HG03460 (cell line): ENCODE results near the gene C1orf198.
"Not testable (repeated sequence)": the region's sequence is repeated elsewhere in the genome, so short reads cannot be mapped to it uniquely, and the experiment has no call there.

ENCODE experiments used
- ATAC-seq: cut with Tn5 transposase; IDR thresholded peaks from one replicate; pipeline ENCODE4 v1.9.1; 2021; ENCODE audit not compliant: unreplicated experiment

The C1orf198 gene

DNA sequence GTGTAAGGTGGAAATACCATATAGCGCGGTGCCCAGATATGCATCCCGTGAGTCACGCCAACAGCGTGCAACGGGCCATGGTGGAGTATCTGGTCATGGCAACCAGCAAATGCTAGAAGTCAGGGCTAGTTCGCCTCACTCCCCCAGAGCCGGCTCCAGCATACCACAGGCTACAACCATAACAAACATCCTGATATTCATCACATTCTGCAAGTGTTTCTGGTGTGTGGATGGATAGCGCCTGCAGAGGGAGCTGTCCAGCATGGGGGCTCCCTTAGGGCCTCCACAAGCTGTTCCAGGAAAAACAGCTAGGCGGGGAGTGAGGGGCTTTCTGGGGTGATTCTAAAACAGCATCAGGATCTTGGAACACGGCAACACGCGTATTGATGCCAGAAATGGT is 6.8 kb downstream of the C1orf198 start:
- no peak for ATAC-seq

DNA sequence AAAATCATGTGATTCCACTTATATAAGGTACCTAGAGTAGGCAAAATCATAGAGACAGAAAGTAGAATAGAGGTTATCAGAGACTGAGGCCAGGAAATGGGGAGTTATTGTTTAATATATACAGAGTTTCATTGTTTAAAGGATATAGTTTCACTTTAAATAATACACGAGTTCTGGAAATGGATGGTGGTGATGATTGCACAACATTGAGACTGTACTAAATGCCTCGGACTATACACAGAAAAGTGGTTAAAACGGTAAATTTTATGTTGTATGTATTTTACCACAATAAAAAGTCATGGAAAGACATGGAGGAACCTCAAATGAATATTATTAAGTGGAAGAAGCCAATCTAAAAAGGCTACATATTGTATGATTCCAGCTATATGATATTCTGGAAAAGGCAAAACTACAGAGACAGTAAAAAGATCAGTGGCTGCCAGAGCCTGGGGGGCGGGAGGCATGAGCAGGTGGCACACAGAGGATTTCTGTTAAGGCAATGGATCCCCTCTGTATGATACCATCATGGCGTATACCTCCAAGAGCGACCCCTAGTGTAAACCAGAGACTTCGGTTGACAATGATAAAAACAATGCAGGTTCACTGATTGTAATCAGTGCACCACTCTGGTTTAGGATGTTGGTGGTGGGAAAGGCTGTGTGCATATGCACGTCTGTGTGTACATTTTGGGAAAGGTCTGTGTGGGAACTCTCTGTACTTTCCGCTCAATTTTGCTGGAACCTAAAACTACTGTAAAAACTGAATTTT is 7.5 kb downstream of the C1orf198 start:
- no peak for ATAC-seq

DNA sequence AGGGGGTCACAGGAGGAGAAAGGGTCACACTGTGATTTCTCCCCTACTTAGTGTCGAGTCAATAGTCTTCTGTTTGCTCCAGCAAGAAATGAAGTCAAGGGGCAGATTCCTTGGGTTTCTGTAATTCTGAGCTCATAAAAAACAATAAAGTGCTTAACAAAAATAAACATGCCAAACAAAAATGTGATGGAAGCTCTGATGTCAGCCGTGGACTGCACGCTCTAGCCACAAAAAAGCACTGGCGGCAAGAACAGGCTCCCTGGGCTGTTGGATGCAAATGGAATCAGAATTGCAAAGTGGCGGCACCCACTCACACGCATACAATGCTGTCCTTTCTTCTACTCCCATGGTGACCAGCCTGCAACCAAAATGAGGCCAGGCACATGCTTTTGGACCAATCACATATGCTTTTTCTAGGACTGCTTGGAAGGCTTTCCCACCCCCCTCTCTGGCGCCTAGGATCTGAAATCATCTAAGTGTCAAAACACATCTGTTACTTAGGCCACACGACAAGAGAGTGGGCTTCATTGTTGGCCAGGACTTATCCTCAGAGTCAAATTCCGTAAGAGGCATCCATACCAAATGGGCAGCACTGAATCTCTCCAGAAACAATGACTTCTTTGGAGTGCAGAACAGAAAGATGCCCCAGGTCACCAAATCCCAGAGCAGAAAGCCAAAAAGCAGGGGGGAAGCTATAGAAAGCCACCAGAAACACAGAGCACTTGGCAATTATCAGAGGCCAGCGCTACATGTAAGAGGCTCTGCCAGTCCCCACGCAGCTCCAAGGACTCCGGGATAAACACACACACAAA is 9.2 kb downstream of the C1orf198 start:
- no peak for ATAC-seq

DNA sequence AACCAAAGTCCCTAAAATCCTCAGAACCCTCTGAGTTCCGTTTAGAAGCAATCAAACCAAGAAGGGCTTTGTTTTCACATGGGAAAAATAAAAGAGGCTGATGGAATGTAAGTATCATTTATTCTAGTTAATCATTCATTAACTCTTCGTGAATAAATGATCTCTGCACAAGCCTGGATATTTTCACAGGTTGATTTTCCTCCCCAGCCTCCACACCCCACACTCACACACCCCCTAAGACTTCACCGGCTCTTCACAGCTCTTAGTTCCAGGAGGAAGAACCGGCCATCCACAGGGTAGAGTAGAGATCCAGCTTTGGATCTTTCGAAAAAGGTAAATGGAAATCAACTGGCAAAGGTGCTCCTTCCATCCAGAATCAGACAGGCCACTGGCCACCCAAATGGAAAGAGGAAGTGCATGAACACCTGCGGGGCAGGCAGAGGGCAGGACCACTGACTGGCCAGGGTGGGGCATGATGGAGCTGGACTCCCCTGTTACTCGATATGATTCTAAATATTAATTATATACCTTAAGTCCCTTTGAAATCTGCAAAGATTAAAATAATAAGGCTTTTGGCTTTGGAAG is 10.0 kb downstream of the C1orf198 start:
- no peak for ATAC-seq

DNA sequence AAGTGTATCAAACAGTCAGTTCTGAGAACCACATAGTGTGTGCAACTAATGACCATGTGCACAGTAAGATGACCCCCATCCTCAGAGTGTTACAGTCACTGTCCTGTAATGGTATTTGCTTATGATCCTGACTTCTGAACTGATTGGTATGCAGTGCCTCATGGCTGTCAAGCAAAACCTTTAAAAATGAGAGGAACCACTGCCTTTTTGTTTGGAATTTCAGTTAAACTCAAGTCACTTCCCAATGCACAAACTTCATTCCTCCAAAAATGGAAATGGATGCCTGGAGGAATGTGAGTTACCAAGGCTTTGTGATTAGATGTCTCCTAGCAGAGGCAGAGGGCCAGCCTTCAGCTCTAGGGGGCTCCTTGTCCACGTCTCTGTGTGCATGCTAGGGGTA is 10.5 kb downstream of the C1orf198 start:
- ATAC-seq = no peak

GRCh38 chr1:230857077-230857476 is 11.2 kb downstream of the C1orf198 start:
- no peak for ATAC-seq

DNA sequence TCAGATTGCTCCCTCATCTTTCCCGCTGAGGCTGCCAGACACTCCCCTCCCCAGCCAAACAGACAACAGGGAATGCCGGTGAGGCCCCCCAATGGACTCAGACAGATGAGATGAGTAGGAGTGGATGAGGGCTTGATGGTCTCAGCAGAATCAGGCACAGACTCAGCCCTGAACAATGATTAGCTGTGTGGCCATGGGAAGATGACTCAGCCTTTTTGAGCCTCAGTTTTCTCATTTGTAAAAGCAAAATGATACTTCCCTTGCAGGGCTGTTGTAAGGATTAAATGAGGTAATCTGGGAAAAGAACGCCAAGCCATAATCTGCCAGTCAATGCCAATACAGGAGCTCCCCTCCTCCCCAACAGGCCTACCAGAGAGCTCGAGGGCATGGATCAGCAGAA is 12.4 kb downstream of the C1orf198 start:
- ATAC-seq = no peak

DNA sequence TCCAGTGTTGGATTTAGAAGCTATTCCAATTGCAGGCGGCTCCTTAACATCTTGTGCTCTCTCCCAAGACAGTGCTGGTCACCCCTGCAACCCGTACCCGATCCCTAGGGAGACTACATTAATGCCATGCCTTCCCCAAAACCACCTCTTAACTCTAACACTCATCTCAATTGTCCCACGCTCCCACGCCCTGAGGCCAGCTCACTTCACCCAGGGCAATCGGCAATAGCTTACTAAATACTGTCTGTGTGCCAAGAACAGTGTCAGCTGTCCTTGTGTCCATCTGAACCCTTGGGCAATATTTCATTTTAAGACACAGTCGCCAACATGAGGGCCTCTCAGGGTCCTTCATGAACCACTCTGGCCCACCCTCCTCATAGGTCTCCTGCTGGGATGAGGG is 13.9 kb downstream of the C1orf198 start:
- no peak for ATAC-seq

DNA sequence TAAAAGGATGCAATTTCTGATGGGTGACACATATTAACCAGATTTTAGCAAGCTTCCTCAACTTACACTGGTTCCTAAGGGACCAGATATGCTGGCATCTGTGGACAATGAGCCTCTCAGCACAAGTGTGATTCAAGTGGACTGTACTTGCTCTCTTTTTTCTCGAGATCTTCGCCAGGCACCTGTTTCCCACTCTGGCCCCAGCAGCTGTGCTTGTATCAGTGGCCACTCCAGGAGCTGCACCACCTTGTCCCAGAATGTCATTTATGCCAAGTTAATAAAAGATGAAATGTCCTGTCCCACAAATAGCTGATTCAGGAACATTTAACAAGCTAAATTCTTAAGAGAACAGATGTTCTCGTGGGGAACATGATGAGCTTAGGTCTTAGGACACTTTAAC is 14.6 kb downstream of the C1orf198 start:
- ATAC-seq = no peak

DNA sequence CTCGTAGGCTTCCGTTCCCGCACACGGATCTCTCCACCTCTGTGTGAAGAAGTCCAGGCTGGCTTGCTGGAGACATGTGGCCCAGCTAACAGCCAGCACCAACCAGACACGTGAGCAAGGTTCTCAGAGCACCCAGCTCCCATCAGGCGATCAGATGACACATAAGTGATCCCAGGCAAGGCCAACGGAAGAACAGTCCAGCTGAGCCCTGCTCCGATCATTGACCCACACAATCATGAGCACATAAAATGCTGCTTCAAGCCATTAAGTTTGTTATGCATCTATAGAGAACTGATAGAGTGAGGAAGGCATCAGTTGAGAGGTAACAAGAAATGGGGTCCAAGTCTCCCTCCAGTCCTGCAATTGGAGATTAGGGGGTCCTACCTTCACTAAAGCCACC is 15.4 kb downstream of the C1orf198 start:
- ATAC-seq = no peak

DNA sequence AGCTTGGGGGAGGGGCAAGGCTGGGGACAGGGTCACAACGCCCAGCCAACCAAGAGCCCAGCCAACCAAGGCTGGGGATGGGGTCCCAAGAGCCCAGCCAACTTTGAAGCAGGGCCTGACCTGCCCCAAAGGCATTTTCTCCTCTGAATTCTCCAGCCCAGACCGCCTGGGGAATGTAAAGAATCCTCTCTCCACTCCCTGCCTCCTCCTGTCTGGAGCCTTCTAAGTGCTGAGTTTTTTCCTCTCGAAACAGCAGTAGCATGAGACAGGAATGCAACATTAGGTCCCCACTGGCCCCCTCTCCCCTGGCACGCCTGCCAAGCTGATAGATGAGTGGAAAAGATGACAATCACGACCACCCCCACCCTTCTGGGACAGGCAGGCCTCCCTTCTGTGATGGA is 17.0 kb downstream of the C1orf198 start:
- no peak for ATAC-seq

- ATAC-seq = no peak
Measured at GRCh38 chr1:230850547-230850946, 17.8 kb downstream of the C1orf198 start.

GRCh38 chr1:230849451-230850224 is 18.7 kb downstream of the C1orf198 start:
- ATAC-seq = no peak

GRCh38 chr1:230848235-230848634 is 20.1 kb downstream of the C1orf198 start:
- no peak for ATAC-seq

GRCh38 chr1:230845184-230845583 is 23.1 kb downstream of the C1orf198 start:
- ATAC-seq = not testable (repeated sequence)

GRCh38 chr1:230844561-230844960 is 23.8 kb downstream of the C1orf198 start:
- ATAC-seq = no peak

DNA sequence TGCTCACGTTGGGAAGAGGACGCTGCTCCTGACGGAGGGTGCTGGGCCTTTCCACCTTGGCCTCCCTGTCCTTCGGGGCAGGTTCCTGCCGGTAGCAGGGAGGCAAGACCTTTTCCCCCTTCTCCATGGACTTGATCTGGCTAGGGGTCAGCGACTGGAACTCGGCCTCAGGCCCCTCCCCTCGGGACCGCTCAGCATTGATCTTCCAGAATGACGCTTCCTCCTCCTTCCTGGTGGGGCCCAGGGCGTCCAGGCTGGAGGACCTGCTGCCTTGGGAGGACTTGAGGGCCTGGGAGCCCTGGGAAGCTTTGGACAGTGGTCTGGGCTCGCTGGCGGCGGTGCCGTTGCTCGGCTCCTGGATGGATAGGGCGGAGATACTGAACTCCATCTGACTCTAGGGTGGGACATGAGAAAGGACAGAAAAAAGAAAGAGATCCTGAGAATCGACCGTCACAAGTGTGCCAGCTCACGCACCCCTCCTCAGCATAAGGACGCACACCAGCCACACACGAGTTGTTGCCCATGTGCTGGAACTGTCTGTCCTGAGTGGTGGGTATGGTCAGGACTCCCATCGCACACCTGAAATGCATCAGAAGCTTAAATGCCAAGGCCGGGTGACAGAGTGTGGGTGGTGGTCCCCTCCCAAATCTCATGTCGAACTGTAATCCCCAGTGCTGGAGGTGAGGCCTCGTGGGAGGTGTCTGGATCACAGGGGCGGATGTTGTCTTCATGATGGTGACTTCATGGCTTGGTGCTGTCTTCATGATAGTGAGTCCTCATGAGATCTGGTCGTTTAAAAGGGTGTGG is 24.6 kb downstream of the C1orf198 start:
- ATAC-seq = no peak

DNA sequence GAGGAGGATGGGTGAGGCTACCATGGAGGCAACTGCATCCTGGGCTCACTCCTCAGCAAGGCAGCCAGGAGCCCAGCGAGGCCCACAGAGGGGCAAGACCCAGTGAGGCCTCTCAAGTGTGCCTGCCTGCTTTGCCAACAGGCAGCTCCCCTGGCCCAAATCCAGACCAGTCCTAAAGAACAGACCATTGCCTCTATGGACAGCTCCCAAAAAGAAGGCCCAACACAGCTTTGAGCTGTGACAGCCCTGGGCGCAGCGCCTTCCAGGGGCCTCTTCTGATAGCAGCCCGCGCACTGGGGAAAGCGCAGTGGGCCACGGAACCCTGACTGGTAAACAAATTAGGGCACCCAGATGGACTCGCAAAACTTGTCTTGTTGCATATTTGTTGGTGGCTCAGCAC is 25.5 kb downstream of the C1orf198 start:
- ATAC-seq = no peak

- no peak for ATAC-seq
Measured at GRCh38 chr1:230839173-230839572, 29.1 kb downstream of the C1orf198 start.

- no peak for ATAC-seq
Measured at GRCh38 chr1:230836793-230837192, 31.5 kb downstream of the C1orf198 start.
